Activated CD8-positive, alpha-beta T cell treated with anti-CD3 and anti-CD28 coated beads for 36 hours (primary cell): ENCODE results near the gene FSTL3. TPM values are rescaled to one million over a fixed set of nuclear protein-coding genes. Genes with fewer than 3 reads are reported as not detected.
A peak's percentile ranks its signal among the peaks of the same experiment; 100 is the strongest.

ENCODE experiments used
- ATAC-seq: fragments of 200-7000 bp; cut with Tn5 transposase; one replicate; pipeline ENCODE4 v1.10.0; 2021; ENCODE audit warnings: mild to moderate bottlenecking, moderate library complexity
- CTCF ChIA-PET: fragments of 350-600 bp; sonication (Branson Sonifier 250); formaldehyde crosslinking; loops from one replicate; lab custom pipeline; 2021; ENCODE audit warnings: antibody characterized with exemption; lab: Charles Lee
- POLR2A ChIA-PET: fragments of 350-600 bp; sonication (Branson Sonifier 250); formaldehyde crosslinking; loops from one replicate; lab custom pipeline; 2021; ENCODE audit warnings: antibody characterized with exemption; lab: Charles Lee
- DNase-seq: peaks from one replicate; pipeline ENCODE4 v3.0.0-alpha.2; 2020
- H3K27ac Mint-ChIP-seq: one replicate; pipeline ENCODE4 v1.8.0; 2021; ENCODE audit warnings: mild to moderate bottlenecking, mixed read lengths
- H3K27me3 Mint-ChIP-seq: one replicate; pipeline ENCODE4 v1.8.0; 2021; ENCODE audit warnings: mixed read lengths
- H3K36me3 Mint-ChIP-seq: one replicate; pipeline ENCODE4 v1.8.0; 2021; ENCODE audit warnings: low read depth, mixed read lengths
- H3K4me1 Mint-ChIP-seq: one replicate; pipeline ENCODE4 v1.8.0; 2021; ENCODE audit warnings: low read depth, mixed read lengths
- H3K4me3 Mint-ChIP-seq: one replicate; pipeline ENCODE4 v1.8.0; 2021; ENCODE audit warnings: mild to moderate bottlenecking, moderate library complexity, mixed read lengths
- H3K9me3 Mint-ChIP-seq: one replicate; pipeline ENCODE4 v1.8.0; 2021; ENCODE audit warnings: mixed read lengths
- CTCF ChIP-seq: fragments of 200-600 bp; IDR thresholded peaks from one replicate; pipeline ENCODE4 v1.8.0; 2022; ENCODE audit warnings: antibody characterized with exemption, mild to moderate bottlenecking
- intact Hi-C: fragments of 100-400 bp; cut with micrococcal nuclease; formaldehyde crosslinking; loops from one replicate; pipeline ENCODE4 v1.10.0; 2022
- total RNA-seq, 2 experiments: library from RNA; stranded (reverse); gene quantifications; one replicate each; pipeline ENCODE4 v1.2.3, GENCODE V29; 2021

The FSTL3 gene
- total RNA-seq, 2 experiments from 2014 or later: 12.3 TPM

GRCh38 chr19:679418-680286, 3.5 kb downstream of the FSTL3 start:
- peak; percentile 33 for TF ChIP-seq CTCF
- DNase-seq (peak; percentile 48), ATAC-seq (no peak)
- H3K4me3 Mint-ChIP-seq: peak overlapping the region; percentile 79
- CTCF ChIA-PET: interaction anchor here (1.0 to 1.3 kb wide), 4 partner anchors 9 to 55 kb away, joined by 3 to 8 read pairs (median 4); no protein-coding TSS in a partner anchor
- H3K36me3 Mint-ChIP-seq: no peaks in the 10 kb centered on the region
- peak overlapping the region; percentile 80 for H3K27ac Mint-ChIP-seq
- intact Hi-C loops: no loop called here
- peaks cover 5% of the 10 kb centered on the region for H3K4me1 Mint-ChIP-seq
- H3K27me3 Mint-ChIP-seq: peaks cover 11% of the 10 kb centered on the region
- no peaks in the 10 kb centered on the region for H3K9me3 Mint-ChIP-seq
- POLR2A ChIA-PET: interaction anchor here (0.6 to 1.4 kb wide), 7 partner anchors 8 to 403 kb away, joined by 3 to 4 read pairs (median 4); partner anchors contain the start of gene RNF126

DNA sequence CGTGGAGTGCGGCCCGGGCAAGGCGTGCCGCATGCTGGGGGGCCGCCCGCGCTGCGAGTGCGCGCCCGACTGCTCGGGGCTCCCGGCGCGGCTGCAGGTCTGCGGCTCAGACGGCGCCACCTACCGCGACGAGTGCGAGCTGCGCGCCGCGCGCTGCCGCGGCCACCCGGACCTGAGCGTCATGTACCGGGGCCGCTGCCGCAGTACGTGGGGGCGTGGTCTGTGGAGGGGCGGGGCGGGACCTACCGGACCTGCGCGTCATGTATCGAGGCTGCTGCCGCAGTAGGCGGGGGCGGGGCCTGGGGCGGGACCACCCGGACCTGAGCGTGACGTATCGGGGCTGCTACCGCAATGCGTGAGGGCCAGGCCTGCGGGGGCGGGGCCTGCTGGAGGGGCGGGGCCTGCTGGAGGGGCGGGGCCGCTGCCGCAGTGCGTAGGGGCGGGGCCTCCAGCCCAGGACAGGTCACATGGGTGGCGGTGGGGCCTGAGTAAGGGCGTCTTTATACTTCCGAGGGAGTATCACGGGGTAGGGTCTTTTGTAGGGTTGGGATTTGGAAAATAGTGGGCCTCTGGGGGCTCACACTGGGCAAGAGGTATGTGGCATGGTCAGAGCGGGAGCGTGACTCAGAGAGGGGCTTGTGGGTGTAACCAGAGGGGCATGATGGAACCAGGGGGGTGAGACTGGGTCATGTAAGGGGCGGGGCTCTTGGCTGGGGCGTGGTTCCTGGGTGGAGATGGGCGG, 4.3 kb downstream of the FSTL3 start:
- peak overlapping the region; percentile 100 for H3K27ac Mint-ChIP-seq
- peaks cover 2% of the 10 kb centered on the region for H3K4me1 Mint-ChIP-seq
- peak; percentile 82 for ATAC-seq
- TF ChIP-seq CTCF: no peak
- no peaks in the 10 kb centered on the region for H3K9me3 Mint-ChIP-seq
- intact Hi-C loops: no loop called here
- DNase-seq: peak; percentile 100
- CTCF ChIA-PET: interaction anchor here (1.3 to 1.4 kb wide), 2 partner anchors 10 to 14 kb away, joined by 4 to 8 read pairs; no protein-coding TSS in a partner anchor
- POLR2A ChIA-PET: interaction anchor here (0.6 to 1.2 kb wide), 5 partner anchors 7 to 402 kb away, joined by 3 to 4 read pairs (median 4); partner anchors contain the start of gene RNF126
- H3K36me3 Mint-ChIP-seq: no peaks in the 10 kb centered on the region
- peak overlapping the region; percentile 79 for H3K4me3 Mint-ChIP-seq
- H3K27me3 Mint-ChIP-seq: peaks cover 5% of the 10 kb centered on the region

- peak overlapping the region; percentile 79 for H3K4me3 Mint-ChIP-seq
- DNase-seq (peak; percentile 44), ATAC-seq (no peak)
- peaks cover 2% of the 10 kb centered on the region for H3K4me1 Mint-ChIP-seq
- CTCF ChIA-PET: interaction anchor here (1.4 kb wide), 1 partner anchor 15 kb away, joined by 4 read pairs; no protein-coding TSS in a partner anchor
- peak overlapping the region; percentile 100 for H3K27ac Mint-ChIP-seq
- H3K36me3 Mint-ChIP-seq: no peaks in the 10 kb centered on the region
- no peak for TF ChIP-seq CTCF
- POLR2A ChIA-PET: interaction anchor here (0.8 to 1.1 kb wide), 2 partner anchors 10 to 21 kb away, joined by 3 to 4 read pairs; no protein-coding TSS in a partner anchor
- intact Hi-C loops: no loop called here
- H3K9me3 Mint-ChIP-seq: no peaks in the 10 kb centered on the region
- no peaks in the 10 kb centered on the region for H3K27me3 Mint-ChIP-seq
These were observed 5.1 kb downstream of the FSTL3 start for GRCh38 chr19:681029-682019.

DNA sequence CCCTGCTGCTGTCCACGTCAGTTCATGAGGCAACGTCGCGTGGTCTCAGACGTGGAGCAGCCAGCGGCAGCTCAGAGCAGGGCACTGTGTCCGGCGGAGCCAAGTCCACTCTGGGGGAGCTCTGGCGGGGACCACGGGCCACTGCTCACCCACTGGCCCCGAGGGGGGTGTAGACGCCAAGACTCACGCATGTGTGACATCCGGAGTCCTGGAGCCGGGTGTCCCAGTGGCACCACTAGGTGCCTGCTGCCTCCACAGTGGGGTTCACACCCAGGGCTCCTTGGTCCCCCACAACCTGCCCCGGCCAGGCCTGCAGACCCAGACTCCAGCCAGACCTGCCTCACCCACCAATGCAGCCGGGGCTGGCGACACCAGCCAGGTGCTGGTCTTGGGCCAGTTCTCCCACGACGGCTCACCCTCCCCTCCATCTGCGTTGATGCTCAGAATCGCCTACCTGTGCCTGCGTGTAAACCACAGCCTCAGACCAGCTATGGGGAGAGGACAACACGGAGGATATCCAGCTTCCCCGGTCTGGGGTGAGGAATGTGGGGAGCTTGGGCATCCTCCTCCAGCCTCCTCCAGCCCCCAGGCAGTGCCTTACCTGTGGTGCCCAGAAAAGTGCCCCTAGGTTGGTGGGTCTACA, 6.6 kb downstream of the FSTL3 start:
- Mint-ChIP-seq H3K9me3 (no peaks in the 10 kb centered on the region), H3K4me3 (no peak overlapping the region), H3K27me3 (no peaks in the 10 kb centered on the region), H3K36me3 (no peaks in the 10 kb centered on the region), H3K4me1 (peaks cover 2% of the 10 kb centered on the region), H3K27ac (no peak overlapping the region)
- ATAC-seq (no peak), DNase-seq (no peak)
- intact Hi-C loops: no loop called here
- no peak for TF ChIP-seq CTCF
- ChIA-PET POLR2A (no interaction called here), CTCF (interaction anchor here (1.2 kb wide), 1 partner anchor 51 kb away, joined by 5 read pairs; no protein-coding TSS in a partner anchor)
